Liver (tissue), 9 donors: ENCODE results near the gene CTLA4. TPM values are rescaled to one million over a fixed set of nuclear protein-coding genes. Genes with fewer than 3 reads are reported as not detected.

ENCODE experiments used
- DNase-seq: peaks from one replicate; pipeline ENCODE4 v3.0.0-alpha.2; 2017; ENCODE audit warnings: low spot score
- H3K27ac ChIP-seq, 2 donors: one replicate each; pipeline ENCODE4 v1.7.0; 2013; ENCODE audit warnings: inconsistent platforms in 2 of 2, low read length in 2 of 2, control low read depth in 1 of 2, low read depth in 1 of 2, mild to moderate bottlenecking in 1 of 2
- H3K27me3 ChIP-seq, 4 donors: one replicate each; pipeline versions ENCODE4 v1.6.1 to v1.7.0; 2013; ENCODE audit warnings: low read length in 3 of 4, inconsistent platforms in 1 of 4, mild to moderate bottlenecking in 1 of 4, moderate library complexity in 1 of 4; ENCODE audit not compliant: control insufficient read depth in 4 of 4, insufficient read depth in 4 of 4
- H3K36me3 ChIP-seq, 4 donors: one replicate each; pipeline versions ENCODE4 v1.6.1 to v1.7.0; 2013; ENCODE audit warnings: low read length in 3 of 4, mild to moderate bottlenecking in 3 of 4, low read depth in 1 of 4, moderate library complexity in 1 of 4; ENCODE audit not compliant: control insufficient read depth in 4 of 4, insufficient read depth in 3 of 4
- H3K4me1 ChIP-seq, 4 donors: one replicate each; pipeline versions ENCODE4 v1.6.1 to v1.7.0; 2013; ENCODE audit warnings: low read length in 3 of 4, mild to moderate bottlenecking in 3 of 4, moderate library complexity in 1 of 4; ENCODE audit not compliant: control insufficient read depth in 4 of 4, insufficient read depth in 4 of 4
- H3K4me3 ChIP-seq, 3 donors: one replicate each; pipeline versions ENCODE4 v1.6.1 to v1.7.0; 2013; ENCODE audit warnings: low read length in 3 of 3, control low read depth in 1 of 3, low read depth in 1 of 3, mild to moderate bottlenecking in 1 of 3
- H3K9ac ChIP-seq, 2 donors: one replicate each; pipeline ENCODE4 v1.7.0; 2013; ENCODE audit warnings: low read length in 2 of 2, mild to moderate bottlenecking in 2 of 2, moderate library complexity in 2 of 2, control low read depth in 1 of 2, low read depth in 1 of 2
- H3K9me3 ChIP-seq, 4 donors: one replicate each; pipeline versions ENCODE4 v1.6.1 to v1.7.0; 2013; ENCODE audit warnings: low read length in 3 of 4; ENCODE audit not compliant: control insufficient read depth in 4 of 4
- CTCF ChIP-seq: fragments of 150-350 bp; IDR thresholded peaks from 2 replicates; pipeline ENCODE4 v1.5.1; 2017; ENCODE audit warnings: improper control_type of control experiment, low read depth, low read length; ENCODE audit not compliant: missing input control
- EGR1 ChIP-seq, 2 donors: IDR thresholded peaks; 2 replicates each; pipeline ENCODE4 v1.6.1; 2016 to 2018; ENCODE audit warnings: antibody characterized with exemption in 2 of 2, low read depth in 2 of 2
- FOXA1 ChIP-seq: IDR thresholded peaks from 2 replicates; pipeline ENCODE4 v1.6.1; 2016; ENCODE audit warnings: antibody characterized with exemption
- FOXA2 ChIP-seq: IDR thresholded peaks from 2 replicates; pipeline ENCODE4 v1.6.1; 2016; ENCODE audit warnings: antibody characterized with exemption
- GABPA ChIP-seq, 2 donors: IDR thresholded peaks in 1 of 2; conservative IDR thresholded peaks in 1 of 2; 2 replicates each; pipeline ENCODE4 v1.6.1; 2016; ENCODE audit warnings: antibody characterized with exemption in 2 of 2, mild to moderate bottlenecking in 1 of 2, moderate library complexity in 1 of 2
- HNF4A ChIP-seq, 2 donors: conservative IDR thresholded peaks; 2 replicates each; pipeline ENCODE4 v1.6.1; 2016; ENCODE audit warnings: antibody characterized with exemption in 2 of 2, mild to moderate bottlenecking in 2 of 2
- HNF4G ChIP-seq: IDR thresholded peaks from 2 replicates; pipeline ENCODE4 v1.6.1; 2016; ENCODE audit warnings: antibody characterized with exemption
- JUND ChIP-seq, 2 donors: IDR thresholded peaks; 2 replicates each; pipeline ENCODE4 v1.6.1; 2016; ENCODE audit warnings: antibody characterized with exemption in 2 of 2
- NR2F2 ChIP-seq: IDR thresholded peaks from 2 replicates; pipeline ENCODE4 v1.6.1; 2016; ENCODE audit warnings: antibody characterized with exemption
- RAD21 ChIP-seq, 2 donors: IDR thresholded peaks; 2 replicates each; pipeline ENCODE4 v1.6.1; 2016; ENCODE audit warnings: antibody characterized with exemption in 2 of 2, mild to moderate bottlenecking in 2 of 2
- REST ChIP-seq: IDR thresholded peaks from 2 replicates; pipeline ENCODE4 v1.6.1; 2016; ENCODE audit warnings: antibody characterized with exemption, mild to moderate bottlenecking
- RXRA ChIP-seq, 2 donors: IDR thresholded peaks; 2 replicates each; pipeline ENCODE4 v1.6.1; 2017 to 2018; ENCODE audit warnings: antibody characterized with exemption in 2 of 2, mild to moderate bottlenecking in 1 of 2
- SP1 ChIP-seq: IDR thresholded peaks from 2 replicates; pipeline ENCODE4 v1.6.1; 2018; ENCODE audit warnings: antibody characterized with exemption, mild to moderate bottlenecking
- TAF1 ChIP-seq: conservative IDR thresholded peaks from 2 replicates; pipeline ENCODE4 v1.6.1; 2016; ENCODE audit warnings: antibody characterized with exemption, mild to moderate bottlenecking
- YY1 ChIP-seq: IDR thresholded peaks from 2 replicates; pipeline ENCODE4 v1.6.1; 2016; ENCODE audit warnings: antibody characterized with exemption, mild to moderate bottlenecking
- WGBS: extraction: QIAGEN DNeasy Blood & Tissue Kit; methylation state at CpG from one replicate; pipeline ENCODE4 v1.1.7; 2013; 5-methylcytosine and 5-hydroxymethylcytosine counted together
- polyA plus RNA-seq, 2 donors: library from polyadenylated mRNA; stranded (reverse) in 1 of 2; unstranded in 1 of 2; fragments of 200-250 nt in 1 of 2; fragments of >200 nt in 1 of 2; fragmentation: Nextera tagmentation in 1 of 2; extraction: Ambion mirVana in 1 of 2; gene quantifications; one replicate each; pipeline versions ENCODE4 v1.2.1 to v1.2.3, GENCODE V29; 2013 to 2015
- total RNA-seq, 2 donors: library from RNA; depleted of rRNA; stranded (reverse); fragments of >200 nt; gene quantifications; one replicate each; pipeline ENCODE4 v1.2.3, GENCODE V29; 2014
- TF ChIP-seq, protein P1 (sequence below): IDR thresholded peaks from 2 replicates; pipeline ENCODE4 v1.6.1; 2016; ENCODE audit warnings: antibody characterized with exemption
- TF ChIP-seq, protein P2 (sequence below): IDR thresholded peaks from 2 replicates; pipeline ENCODE4 v1.6.1; 2016; ENCODE audit warnings: antibody characterized with exemption
- TF ChIP-seq, protein P3 (sequence below): IDR thresholded peaks from 2 replicates; pipeline ENCODE4 v1.6.1; 2016; ENCODE audit warnings: antibody characterized with exemption
- donor health status: healthy.
- donor health status: healthy.
- donor health status: healthy.
- donor health status: healthy.
- donor health status: healthy.

Gene CTLA4
- total and polyA plus RNA-seq, 4 donors = 0.17 TPM; not detected in 3

DNA sequence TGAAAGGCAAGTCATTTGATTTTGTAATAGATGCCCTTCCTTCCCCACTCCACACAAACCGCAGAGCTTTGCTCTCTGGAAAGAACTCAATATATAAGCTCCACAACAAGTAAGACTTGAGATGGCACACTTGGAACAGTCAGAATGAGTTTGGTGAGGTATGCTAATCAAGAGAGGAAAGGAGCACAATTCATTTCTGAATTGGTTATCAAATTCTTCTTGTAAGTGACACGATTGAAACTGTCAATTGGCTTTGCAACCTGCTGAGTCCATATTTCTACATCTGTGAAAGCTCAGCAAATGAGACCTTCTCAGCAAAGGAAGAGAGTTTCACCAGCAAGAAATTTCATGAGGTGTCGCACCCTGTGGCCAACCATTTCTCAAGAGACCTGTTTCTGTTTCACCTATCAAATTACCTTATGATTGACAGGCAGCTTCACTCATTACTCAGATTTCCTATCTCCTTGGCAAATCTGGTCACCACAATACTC is 19.1 kb downstream of the CTLA4 start:
- Histone ChIP-seq H3K9ac (no peak overlapping the region), H3K27me3 (no peaks in the 10 kb centered on the region), H3K27ac (no peak overlapping the region), H3K4me1 (no peaks in the 10 kb centered on the region), H3K9me3 (no peaks in the 10 kb centered on the region), H3K4me3 (no peak overlapping the region), H3K36me3 (no peaks in the 10 kb centered on the region)
- 83% methylated on average over 3 of the region's 3 CpGs for WGBS
- DNase-seq = no peak
- TF ChIP-seq FOXA2 = no peak
- TF ChIP-seq, protein P1, sequence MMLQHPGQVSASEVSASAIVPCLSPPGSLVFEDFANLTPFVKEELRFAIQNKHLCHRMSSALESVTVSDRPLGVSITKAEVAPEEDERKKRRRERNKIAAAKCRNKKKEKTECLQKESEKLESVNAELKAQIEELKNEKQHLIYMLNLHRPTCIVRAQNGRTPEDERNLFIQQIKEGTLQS = no peak
- TF ChIP-seq, protein P2, sequence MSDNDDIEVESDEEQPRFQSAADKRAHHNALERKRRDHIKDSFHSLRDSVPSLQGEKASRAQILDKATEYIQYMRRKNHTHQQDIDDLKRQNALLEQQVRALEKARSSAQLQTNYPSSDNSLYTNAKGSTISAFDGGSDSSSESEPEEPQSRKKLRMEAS = no peak
- TF ChIP-seq JUND (IDR thresholded peaks at IDR 0.05) = no peak
- TF ChIP-seq TAF1 = no peak
- no peak for TF ChIP-seq REST
- TF ChIP-seq NR2F2 = no peak
- no peak for TF ChIP-seq SP1
- TF ChIP-seq RAD21 (IDR thresholded peaks at IDR 0.05) = no peak
- TF ChIP-seq HNF4A (conservative IDR thresholded peaks at IDR 0.05) = no peak
- TF ChIP-seq FOXA1 = no peak
- TF ChIP-seq GABPA (IDR thresholded peaks at IDR 0.05 in 1 of 2, conservative IDR thresholded peaks at IDR 0.05 in 1 of 2) = no peak
- TF ChIP-seq EGR1 (IDR thresholded peaks at IDR 0.05; ENCODE audit: low read depth in 2 of 2) = no peak

- TF ChIP-seq RXRA (IDR thresholded peaks at IDR 0.05) = no peak
- no peak for TF ChIP-seq HNF4A (conservative IDR thresholded peaks at IDR 0.05)
- no peak for TF ChIP-seq RAD21 (IDR thresholded peaks at IDR 0.05)
- TF ChIP-seq FOXA1 = no peak
- no peak for TF ChIP-seq HNF4G
- no peak for TF ChIP-seq NR2F2
- TF ChIP-seq, protein P1 = no peak
- TF ChIP-seq EGR1 (IDR thresholded peaks at IDR 0.05; ENCODE audit: low read depth in 2 of 2) = no peak
- TF ChIP-seq, protein P2 = no peak
- no peak for TF ChIP-seq CTCF
- TF ChIP-seq REST = no peak
- TF ChIP-seq SP1 = no peak
- TF ChIP-seq YY1 = no peak
- no peak for TF ChIP-seq GABPA (IDR thresholded peaks at IDR 0.05 in 1 of 2, conservative IDR thresholded peaks at IDR 0.05 in 1 of 2)
- TF ChIP-seq FOXA2 = no peak
- TF ChIP-seq, protein P3, sequence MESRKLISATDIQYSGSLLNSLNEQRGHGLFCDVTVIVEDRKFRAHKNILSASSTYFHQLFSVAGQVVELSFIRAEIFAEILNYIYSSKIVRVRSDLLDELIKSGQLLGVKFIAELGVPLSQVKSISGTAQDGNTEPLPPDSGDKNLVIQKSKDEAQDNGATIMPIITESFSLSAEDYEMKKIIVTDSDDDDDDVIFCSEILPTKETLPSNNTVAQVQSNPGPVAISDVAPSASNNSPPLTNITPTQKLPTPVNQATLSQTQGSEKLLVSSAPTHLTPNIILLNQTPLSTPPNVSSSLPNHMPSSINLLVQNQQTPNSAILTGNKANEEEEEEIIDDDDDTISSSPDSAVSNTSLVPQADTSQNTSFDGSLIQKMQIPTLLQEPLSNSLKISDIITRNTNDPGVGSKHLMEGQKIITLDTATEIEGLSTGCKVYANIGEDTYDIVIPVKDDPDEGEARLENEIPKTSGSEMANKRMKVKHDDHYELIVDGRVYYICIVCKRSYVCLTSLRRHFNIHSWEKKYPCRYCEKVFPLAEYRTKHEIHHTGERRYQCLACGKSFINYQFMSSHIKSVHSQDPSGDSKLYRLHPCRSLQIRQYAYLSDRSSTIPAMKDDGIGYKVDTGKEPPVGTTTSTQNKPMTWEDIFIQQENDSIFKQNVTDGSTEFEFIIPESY = no peak
- H3K4me3 ChIP-seq = no peak overlapping the region
- H3K4me1 ChIP-seq = no peaks in the 10 kb centered on the region
- H3K27me3 ChIP-seq = no peaks in the 10 kb centered on the region
- H3K36me3 ChIP-seq = no peaks in the 10 kb centered on the region
- no peaks in the 10 kb centered on the region for H3K9me3 ChIP-seq
- DNase-seq = no peak
- H3K9ac ChIP-seq = no peak overlapping the region
- no peak overlapping the region for H3K27ac ChIP-seq
Observed at GRCh38 chr2:203887677-203888076, 20.1 kb downstream of the CTLA4 start.
